Gastroesophageal sphincter (tissue), 2 donors: ENCODE results near the gene VSTM4.

ENCODE experiments used
- EP300 ChIP-seq: sonication (generic); formaldehyde crosslinking; IDR thresholded peaks from one replicate; pipeline ENCODE4 v1.6.1; 2017; ENCODE audit warnings: antibody characterized with exemption, mild to moderate bottlenecking
- POLR2A ChIP-seq, 2 donors: fragments of 450-650 bp; IDR thresholded peaks; one replicate each; pipeline ENCODE4 v1.6.1; 2017; ENCODE audit warnings: antibody characterized with exemption in 2 of 2, mild to moderate bottlenecking in 2 of 2, moderate library complexity in 1 of 2

DNA sequence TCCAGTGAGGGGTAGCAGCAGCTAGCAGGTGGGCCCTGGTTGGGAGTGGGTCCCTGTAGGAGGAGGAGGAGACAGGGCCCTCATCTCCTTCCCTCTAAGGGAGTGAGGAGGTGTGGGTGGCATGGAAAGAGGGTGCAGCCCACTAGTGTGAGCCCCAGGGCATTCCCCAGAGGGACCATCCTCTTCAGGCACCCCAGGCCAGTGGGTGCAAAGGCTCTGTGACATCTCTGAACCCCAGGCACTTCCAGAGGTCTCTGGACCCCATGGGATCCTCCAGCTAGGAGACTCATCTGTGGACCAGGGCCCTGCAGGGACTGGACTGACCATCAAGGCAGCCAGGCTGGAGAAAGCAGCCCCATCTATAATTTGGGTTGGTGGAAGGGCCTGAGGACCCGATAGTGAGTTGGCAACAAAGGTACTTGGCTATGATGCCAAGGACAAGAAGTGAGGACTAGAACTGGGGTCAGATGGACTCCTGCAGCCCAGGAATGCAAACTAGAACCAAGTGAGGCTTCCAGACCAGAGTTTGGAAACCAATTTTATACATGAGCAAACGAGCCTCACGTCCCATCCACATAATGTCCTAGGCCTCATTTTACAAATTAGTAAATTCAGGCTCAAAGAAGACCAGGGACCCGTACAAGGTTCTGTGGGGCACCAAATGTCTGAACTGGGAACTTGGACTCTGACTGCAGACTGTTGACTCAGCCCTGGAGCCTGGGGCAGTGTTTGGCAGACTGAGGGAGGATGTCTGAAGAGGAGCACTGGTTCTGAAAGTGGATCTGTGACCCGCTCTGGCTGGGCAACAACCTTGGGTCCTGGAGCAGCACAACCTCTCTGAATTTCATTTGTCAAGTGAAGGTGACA, 1.4 kb upstream of the VSTM4 start:
- TF ChIP-seq POLR2A (IDR thresholded peaks at IDR 0.05) (no peak), EP300 (no peak)
